ENCODE results near the gene RNF150. TPM values are rescaled to one million over a fixed set of nuclear protein-coding genes. Genes with fewer than 3 reads are reported as not detected.

RNF150 gene
- total RNA-seq, 2 experiments from 2014 or later = 0.02 to 0.14 TPM

GRCh38 chr4:141127884-141128283, 5.4 kb downstream of the RNF150 start:
- Mint-ChIP-seq H3K4me1 (peaks cover 8% of the 10 kb centered on the region), H3K9me3 (ENCODE audit: low read depth) (no peaks in the 10 kb centered on the region), H3K27me3 (peaks cover 55% of the 10 kb centered on the region), H3K4me3 (no peak overlapping the region), H3K27ac (no peak overlapping the region), H3K36me3 (ENCODE audit: low read depth) (no peaks in the 10 kb centered on the region)
- POLR2A ChIA-PET = no interaction called here
- ATAC-seq = no peak
- DNase-seq = no peak
- CTCF ChIA-PET = no interaction called here
- intact Hi-C loops (cut with DNase I, micrococcal nuclease) = no loop called here

GRCh38 chr4:141126769-141127168, 6.5 kb downstream of the RNF150 start:
- peaks cover 49% of the 10 kb centered on the region for H3K27me3 Mint-ChIP-seq

DNA sequence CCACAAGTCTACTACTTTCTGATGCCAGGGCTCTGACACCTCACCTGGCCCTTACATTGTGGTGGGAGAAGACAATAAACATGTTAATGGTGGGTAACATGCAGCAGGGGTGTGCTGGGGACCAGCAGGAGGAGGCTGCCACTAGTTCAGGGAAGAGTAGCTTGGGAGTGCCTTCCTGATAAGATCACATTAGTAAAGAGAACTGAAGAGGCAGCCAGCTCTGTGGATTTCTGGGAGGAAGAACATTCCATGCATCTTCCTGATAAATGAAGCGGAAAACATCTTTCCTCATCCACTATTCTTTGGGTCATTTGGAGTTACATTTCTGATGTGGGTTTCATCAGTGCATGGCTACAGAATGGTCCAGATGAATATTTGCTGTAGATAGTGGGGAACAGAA, 9.0 kb downstream of the RNF150 start:
- Mint-ChIP-seq H3K27me3 (peaks cover 44% of the 10 kb centered on the region), H3K9me3 (ENCODE audit: low read depth) (no peaks in the 10 kb centered on the region), H3K4me1 (peaks cover 18% of the 10 kb centered on the region), H3K36me3 (ENCODE audit: low read depth) (no peaks in the 10 kb centered on the region), H3K27ac (no peak overlapping the region), H3K4me3 (no peak overlapping the region)
- intact Hi-C loops (cut with DNase I, micrococcal nuclease) = loop anchor here in 1 of 2 experiments (5.0 kb wide), 1 partner anchor 1137 kb away; no protein-coding TSS in a partner anchor
- POLR2A ChIA-PET = no interaction called here
- no peak for DNase-seq
- ATAC-seq = no peak
- CTCF ChIA-PET = no interaction called here

More at GRCh38 chr4:141126769-141127168, 6.5 kb downstream of the RNF150 start:
- Mint-ChIP-seq H3K4me3 (no peak overlapping the region), H3K36me3 (ENCODE audit: low read depth) (no peaks in the 10 kb centered on the region), H3K9me3 (ENCODE audit: low read depth) (no peaks in the 10 kb centered on the region), H3K27ac (no peak overlapping the region), H3K4me1 (peaks cover 10% of the 10 kb centered on the region)
- CTCF ChIA-PET = no interaction called here
- DNase-seq (no peak), ATAC-seq (no peak)
- intact Hi-C loops (cut with DNase I, micrococcal nuclease) = no loop called here
- POLR2A ChIA-PET = no interaction called here

- intact Hi-C loops (cut with DNase I, micrococcal nuclease) = loop anchor here in 1 of 2 experiments (5.0 kb wide), 1 partner anchor 1135 kb away; no protein-coding TSS in a partner anchor
- DNase-seq = peak; percentile 66
- ChIA-PET CTCF (interaction anchor here (1.3 to 1.7 kb wide), 3 partner anchors 10 to 14 kb away, joined by 4 to 6 read pairs (median 5); partner anchors contain the start of gene RNF150), POLR2A (no interaction called here)
- Mint-ChIP-seq H3K36me3 (ENCODE audit: low read depth) (no peaks in the 10 kb centered on the region), H3K4me3 (no peak overlapping the region), H3K9me3 (ENCODE audit: low read depth) (no peaks in the 10 kb centered on the region), H3K27ac (no peak overlapping the region), H3K4me1 (peaks cover 14% of the 10 kb centered on the region), H3K27me3 (peaks cover 33% of the 10 kb centered on the region)
- peak; percentile 99 for ATAC-seq
Observed at GRCh38 chr4:141121768-141122454, 11.4 kb downstream of the RNF150 start.

- Mint-ChIP-seq H3K4me1 (peaks cover 14% of the 10 kb centered on the region), H3K9me3 (ENCODE audit: low read depth) (peaks cover 2% of the 10 kb centered on the region), H3K36me3 (ENCODE audit: low read depth) (no peaks in the 10 kb centered on the region), H3K27me3 (peaks cover 26% of the 10 kb centered on the region), H3K27ac (no peak overlapping the region), H3K4me3 (no peak overlapping the region)
- ChIA-PET POLR2A (no interaction called here), CTCF (interaction anchor here (0.7 kb wide), 1 partner anchor 12 kb away, joined by 3 read pairs; the partner anchor contains the start of gene RNF150)
- DNase-seq (no peak), ATAC-seq (no peak)
- intact Hi-C loops (cut with DNase I, micrococcal nuclease) = loop anchor here in 1 of 2 experiments (5.0 kb wide), 1 partner anchor 1134 kb away; no protein-coding TSS in a partner anchor
Observed at GRCh38 chr4:141121101-141121500, 12.2 kb downstream of the RNF150 start.

DNA sequence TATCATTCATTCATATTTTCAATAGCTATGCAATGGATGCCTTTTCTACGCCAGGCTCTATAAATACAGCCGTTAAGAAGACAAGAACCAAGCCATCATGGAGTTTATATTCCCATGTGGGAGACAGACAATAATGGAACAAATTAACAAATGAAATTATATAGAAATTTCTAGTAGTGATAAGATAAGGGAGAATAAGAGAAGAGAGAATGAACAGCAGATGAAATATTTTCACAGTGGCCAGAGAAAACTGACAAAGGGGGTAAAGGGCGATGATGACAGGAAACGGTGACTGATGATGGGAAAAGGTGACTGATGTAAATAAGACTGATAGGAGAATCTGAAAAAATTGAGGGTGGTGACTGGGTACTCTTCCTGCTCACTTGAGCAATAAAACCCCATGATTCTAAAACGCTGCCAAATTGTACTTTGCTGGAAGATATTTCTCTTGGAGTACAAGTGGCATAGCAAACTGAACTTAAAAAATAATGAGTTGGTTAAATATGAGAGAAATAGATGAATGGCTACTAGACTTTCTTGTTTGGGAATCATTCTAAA, 13.2 kb downstream of the RNF150 start:
- peaks cover 18% of the 10 kb centered on the region for H3K27me3 Mint-ChIP-seq
- peaks cover 3% of the 10 kb centered on the region for H3K9me3 Mint-ChIP-seq (ENCODE audit: low read depth)
- no peaks in the 10 kb centered on the region for H3K36me3 Mint-ChIP-seq (ENCODE audit: low read depth)
- ATAC-seq (no peak), DNase-seq (no peak)
- intact Hi-C loops (cut with DNase I, micrococcal nuclease) = loop anchor here in 1 of 2 experiments (5.0 kb wide), 1 partner anchor 1133 kb away; no protein-coding TSS in a partner anchor
- no peak overlapping the region for H3K4me3 Mint-ChIP-seq
- ChIA-PET POLR2A (no interaction called here), CTCF (no interaction called here)
- H3K27ac Mint-ChIP-seq = no peak overlapping the region
- peaks cover 14% of the 10 kb centered on the region for H3K4me1 Mint-ChIP-seq

- ChIA-PET POLR2A (no interaction called here), CTCF (no interaction called here)
- Mint-ChIP-seq H3K27ac (no peak overlapping the region), H3K27me3 (peaks cover 16% of the 10 kb centered on the region), H3K9me3 (ENCODE audit: low read depth) (peaks cover 6% of the 10 kb centered on the region), H3K36me3 (ENCODE audit: low read depth) (no peaks in the 10 kb centered on the region), H3K4me1 (peaks cover 14% of the 10 kb centered on the region), H3K4me3 (no peak overlapping the region)
- intact Hi-C loops (cut with DNase I, micrococcal nuclease) = no loop called here
- DNase-seq (no peak), ATAC-seq (no peak)
Observed at GRCh38 chr4:141119071-141119470, 14.2 kb downstream of the RNF150 start.

DNA sequence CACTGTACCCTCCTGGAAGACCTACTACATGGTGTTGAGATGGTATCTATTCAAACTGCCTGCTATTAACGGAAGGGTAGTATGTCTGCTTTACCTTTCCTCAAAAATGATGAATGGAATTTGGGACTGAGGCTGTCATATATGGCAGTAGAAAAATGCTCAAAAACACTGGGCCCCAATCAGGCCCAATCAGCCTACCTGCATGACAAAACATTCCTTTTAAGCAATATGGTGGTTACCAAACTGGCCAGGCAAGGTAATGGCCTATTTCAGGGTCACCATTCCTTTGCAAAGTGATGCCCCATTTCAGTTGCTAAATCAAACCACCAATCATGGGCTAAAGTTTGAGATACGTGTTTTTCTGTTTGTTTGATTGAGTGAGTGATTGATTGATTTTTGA, 14.9 kb downstream of the RNF150 start:
- Mint-ChIP-seq H3K9me3 (ENCODE audit: low read depth) (peaks cover 6% of the 10 kb centered on the region), H3K4me3 (no peak overlapping the region), H3K27ac (no peak overlapping the region), H3K4me1 (peaks cover 14% of the 10 kb centered on the region), H3K27me3 (peaks cover 16% of the 10 kb centered on the region), H3K36me3 (ENCODE audit: low read depth) (no peaks in the 10 kb centered on the region)
- ATAC-seq (no peak), DNase-seq (no peak)
- intact Hi-C loops (cut with DNase I, micrococcal nuclease) = no loop called here
- POLR2A ChIA-PET = no interaction called here
- CTCF ChIA-PET = no interaction called here

DNA sequence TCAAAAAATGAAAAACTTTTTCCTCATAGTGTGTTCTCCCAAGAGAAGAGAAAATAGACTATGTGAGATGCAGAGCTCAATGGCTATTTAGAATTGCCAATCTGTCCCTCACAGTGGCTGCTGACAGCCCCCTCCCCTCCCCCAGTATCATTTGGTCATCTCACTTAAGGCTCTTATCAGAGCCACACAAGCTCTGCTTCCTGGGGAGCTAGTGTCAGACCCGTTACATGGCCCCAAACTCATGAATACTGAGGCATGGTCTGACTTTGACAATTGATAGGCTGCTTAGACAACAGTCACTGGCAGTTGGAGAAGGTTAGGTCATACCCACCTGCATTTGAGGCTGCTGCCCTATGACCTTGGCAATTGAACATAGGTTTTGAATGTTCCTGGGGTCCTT, 15.3 kb downstream of the RNF150 start:
- no peak overlapping the region for H3K27ac Mint-ChIP-seq
- ChIA-PET POLR2A (no interaction called here), CTCF (no interaction called here)
- peaks cover 6% of the 10 kb centered on the region for H3K9me3 Mint-ChIP-seq (ENCODE audit: low read depth)
- no peak overlapping the region for H3K4me3 Mint-ChIP-seq
- DNase-seq (no peak), ATAC-seq (no peak)
- intact Hi-C loops (cut with DNase I, micrococcal nuclease) = no loop called here
- H3K4me1 Mint-ChIP-seq = peaks cover 14% of the 10 kb centered on the region
- no peaks in the 10 kb centered on the region for H3K36me3 Mint-ChIP-seq (ENCODE audit: low read depth)
- H3K27me3 Mint-ChIP-seq = peaks cover 17% of the 10 kb centered on the region

DNA sequence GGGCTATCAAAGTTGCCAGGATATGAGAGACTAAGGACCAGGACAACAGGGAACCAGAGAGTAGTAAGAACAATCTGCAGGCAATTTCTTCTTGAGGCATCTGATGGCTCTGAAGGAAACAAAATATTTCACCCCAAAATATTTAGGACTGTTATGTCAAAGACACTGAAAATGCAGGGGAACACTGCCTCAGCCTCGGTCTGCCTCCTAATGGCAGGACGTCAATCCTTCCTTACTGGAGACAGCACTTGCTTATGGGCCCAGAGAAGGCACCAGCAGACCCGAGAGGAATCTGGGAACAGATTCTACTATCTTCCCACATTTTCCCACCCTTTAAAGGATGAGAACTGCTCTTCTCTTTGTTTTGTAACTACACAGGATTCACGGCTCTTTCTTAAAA, 23.3 kb downstream of the RNF150 start:
- intact Hi-C loops (cut with DNase I, micrococcal nuclease) = no loop called here
- H3K4me3 Mint-ChIP-seq = no peak overlapping the region
- ATAC-seq = no peak
- H3K27ac Mint-ChIP-seq = no peak overlapping the region
- no peak for DNase-seq
- H3K9me3 Mint-ChIP-seq (ENCODE audit: low read depth) = peaks cover 2% of the 10 kb centered on the region
- CTCF ChIA-PET = no interaction called here
- peaks cover 8% of the 10 kb centered on the region for H3K27me3 Mint-ChIP-seq
- H3K4me1 Mint-ChIP-seq = no peaks in the 10 kb centered on the region
- H3K36me3 Mint-ChIP-seq (ENCODE audit: low read depth) = no peaks in the 10 kb centered on the region
- POLR2A ChIA-PET = no interaction called here

DNA sequence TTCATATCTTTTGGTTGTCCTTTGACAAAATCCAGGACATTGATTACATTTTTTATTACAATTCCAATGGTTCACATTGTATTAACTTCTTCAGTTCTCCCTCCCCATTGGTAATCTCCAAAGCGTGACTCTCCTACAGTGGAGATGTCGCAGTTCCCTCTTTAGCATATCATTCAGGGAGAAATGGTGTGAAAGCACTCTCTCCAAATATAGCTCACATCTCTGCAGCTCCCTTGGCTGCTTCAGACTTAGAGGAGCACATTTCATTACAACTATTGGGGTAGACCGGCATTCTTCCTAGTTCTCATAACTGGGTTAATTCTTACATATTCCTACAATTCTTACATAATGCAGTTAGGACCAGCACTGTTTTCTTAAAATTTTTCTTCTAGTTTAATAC, 25.3 kb downstream of the RNF150 start:
- ATAC-seq = no peak
- DNase-seq = no peak
- Mint-ChIP-seq H3K36me3 (ENCODE audit: low read depth) (no peaks in the 10 kb centered on the region), H3K4me3 (no peak overlapping the region), H3K4me1 (no peaks in the 10 kb centered on the region), H3K9me3 (ENCODE audit: low read depth) (no peaks in the 10 kb centered on the region), H3K27ac (no peak overlapping the region), H3K27me3 (peaks cover 5% of the 10 kb centered on the region)
- CTCF ChIA-PET = interaction anchor here (1.0 kb wide), 1 partner anchor 14 kb away, joined by 5 read pairs; no protein-coding TSS in a partner anchor
- intact Hi-C loops (cut with DNase I, micrococcal nuclease) = no loop called here
- POLR2A ChIA-PET = no interaction called here

DNA sequence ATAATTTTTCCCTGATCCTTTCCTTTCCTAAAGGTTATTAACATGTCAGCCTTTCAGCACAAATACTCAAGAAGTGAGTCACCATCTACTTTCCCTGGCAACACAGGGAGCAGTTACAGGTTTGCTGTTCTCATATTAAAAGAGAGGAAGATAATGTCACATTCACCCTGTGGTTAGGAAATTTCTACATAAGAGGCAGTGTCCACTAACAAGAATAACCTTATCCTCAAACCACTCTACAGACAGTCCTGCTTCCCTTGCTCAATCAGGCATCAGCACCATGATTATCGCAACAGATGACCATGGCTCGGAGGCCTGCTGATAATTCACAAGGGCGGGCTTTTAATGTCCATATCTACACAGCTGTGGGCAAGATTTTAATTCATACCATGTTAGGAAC, 30.9 kb downstream of the RNF150 start:
- Mint-ChIP-seq H3K27ac (no peak overlapping the region), H3K4me3 (no peak overlapping the region), H3K36me3 (ENCODE audit: low read depth) (no peaks in the 10 kb centered on the region), H3K27me3 (peaks cover 4% of the 10 kb centered on the region), H3K4me1 (no peaks in the 10 kb centered on the region), H3K9me3 (ENCODE audit: low read depth) (no peaks in the 10 kb centered on the region)
- DNase-seq (no peak), ATAC-seq (no peak)
- ChIA-PET POLR2A (no interaction called here), CTCF (interaction anchor here (0.9 kb wide), 1 partner anchor 31 kb away, joined by 3 read pairs; no protein-coding TSS in a partner anchor)
- intact Hi-C loops (cut with DNase I, micrococcal nuclease) = no loop called here
